NCI-H82 treated with DMSO at 0.1 percent for 48 hours (cell line): Measurements from ENCODE around the gene SHOX.

Source experiments
- DNase-seq: peaks from one replicate; lab custom pipeline; 2025; ENCODE audit not compliant: unreplicated experiment; lab: John Stamatoyannopoulos, UW

Gene SHOX

DNA sequence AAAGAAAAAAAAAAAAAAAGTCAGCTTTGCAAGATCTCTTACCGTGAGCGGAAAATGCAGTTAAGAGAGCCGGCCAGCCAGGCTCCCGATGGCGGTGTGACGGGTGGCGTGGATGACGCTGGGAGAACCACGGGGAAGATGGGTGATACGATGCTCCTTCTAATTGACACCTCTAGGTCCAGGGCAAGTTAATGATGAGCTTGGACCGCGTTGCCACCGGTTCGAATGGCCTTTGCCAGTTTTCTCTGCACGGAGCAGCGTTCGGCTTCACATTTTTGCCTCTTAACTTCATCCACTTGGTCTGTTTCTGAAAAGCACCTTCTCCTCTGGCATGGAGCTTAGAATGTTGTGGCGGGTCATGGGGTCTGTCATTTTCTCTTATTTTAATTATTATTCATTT, 33.2 kb downstream of the SHOX start:
- no peak for DNase-seq

DNA sequence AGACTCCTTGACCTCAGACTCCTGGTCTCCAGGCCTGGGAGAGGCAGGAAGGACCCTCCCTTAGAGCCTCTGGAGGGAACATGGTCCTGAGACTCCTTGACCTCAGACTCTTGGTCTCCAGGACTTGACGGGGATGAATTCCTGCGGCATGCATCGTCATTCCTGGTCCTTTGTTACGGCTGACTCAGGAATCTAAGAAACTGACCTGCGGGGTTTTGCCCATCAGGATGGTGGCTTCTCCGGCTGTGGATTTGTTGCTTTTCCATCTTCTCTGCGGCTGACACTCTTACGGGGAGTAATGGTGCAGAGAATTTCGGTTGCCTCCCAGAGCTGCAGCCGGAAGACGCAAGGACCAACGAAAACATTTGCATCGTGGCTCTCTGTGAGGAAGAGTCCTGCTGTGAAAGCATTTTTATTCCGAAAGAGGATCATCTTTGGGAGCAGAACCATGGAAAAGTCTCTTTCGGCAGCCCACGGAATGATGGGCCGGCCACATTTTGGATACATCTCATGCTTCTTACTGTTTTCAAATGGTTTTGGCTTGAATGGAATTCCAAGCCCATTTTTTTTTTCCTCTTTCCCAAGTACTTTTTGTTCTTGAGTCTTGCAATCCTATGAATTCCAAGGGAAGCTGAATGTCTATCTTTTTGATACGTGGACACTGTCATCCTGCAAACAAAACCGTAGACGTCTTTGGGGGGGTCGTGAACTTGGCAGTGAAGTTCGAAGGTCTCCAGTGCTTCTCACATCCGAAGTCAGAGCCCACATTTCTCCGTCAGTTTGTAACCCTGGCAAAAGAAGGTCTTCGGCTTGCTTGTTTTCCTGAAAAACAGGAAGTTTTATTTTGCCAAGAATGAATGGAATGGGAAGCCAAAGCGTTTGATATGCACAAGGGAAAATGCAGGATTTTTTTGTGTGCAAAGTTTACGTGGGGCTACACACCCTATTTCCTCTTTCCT, 36.5 kb downstream of the SHOX start:
- DNase-seq, result no peak

DNA sequence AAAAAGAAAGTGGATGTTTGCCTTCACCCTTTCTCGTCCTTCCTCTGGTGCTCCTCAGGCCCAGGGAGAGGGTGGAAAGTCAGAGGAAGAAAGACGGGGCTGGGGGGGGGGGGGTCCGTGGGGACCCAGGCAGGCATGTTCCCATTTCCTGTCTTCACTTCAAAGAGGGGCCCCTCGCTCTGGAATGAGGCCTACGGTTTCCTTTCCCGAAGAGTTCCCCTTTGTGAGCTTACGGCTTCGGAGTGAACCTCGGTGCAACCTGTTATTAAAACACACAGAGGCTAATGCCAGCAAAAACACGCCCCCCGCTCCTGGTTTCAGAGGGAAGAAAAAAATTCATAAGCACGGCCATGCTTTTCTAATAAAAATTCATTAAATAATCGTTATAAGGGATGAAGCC, 40.1 kb downstream of the SHOX start:
- no peak for DNase-seq

DNA sequence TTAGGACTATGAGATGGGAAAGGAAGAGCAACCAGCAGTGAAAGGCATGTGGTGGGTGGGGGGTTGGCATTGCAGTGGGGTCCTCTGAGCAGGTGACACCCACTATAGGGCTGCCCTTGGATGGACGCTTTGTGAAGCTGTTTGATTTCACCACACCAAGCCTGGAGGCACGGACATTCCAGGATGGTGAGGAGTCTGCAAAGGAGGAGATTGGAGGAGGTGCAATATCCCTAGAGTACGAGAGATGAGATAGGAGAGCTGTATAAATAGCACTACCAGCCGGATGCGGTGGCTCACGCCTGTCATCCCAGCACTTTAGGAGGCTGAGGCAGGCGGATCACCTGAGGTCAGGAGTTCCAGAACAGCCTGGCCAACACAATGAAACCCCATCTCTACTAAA, 42.3 kb downstream of the SHOX start:
- DNase-seq, result no peak

DNA sequence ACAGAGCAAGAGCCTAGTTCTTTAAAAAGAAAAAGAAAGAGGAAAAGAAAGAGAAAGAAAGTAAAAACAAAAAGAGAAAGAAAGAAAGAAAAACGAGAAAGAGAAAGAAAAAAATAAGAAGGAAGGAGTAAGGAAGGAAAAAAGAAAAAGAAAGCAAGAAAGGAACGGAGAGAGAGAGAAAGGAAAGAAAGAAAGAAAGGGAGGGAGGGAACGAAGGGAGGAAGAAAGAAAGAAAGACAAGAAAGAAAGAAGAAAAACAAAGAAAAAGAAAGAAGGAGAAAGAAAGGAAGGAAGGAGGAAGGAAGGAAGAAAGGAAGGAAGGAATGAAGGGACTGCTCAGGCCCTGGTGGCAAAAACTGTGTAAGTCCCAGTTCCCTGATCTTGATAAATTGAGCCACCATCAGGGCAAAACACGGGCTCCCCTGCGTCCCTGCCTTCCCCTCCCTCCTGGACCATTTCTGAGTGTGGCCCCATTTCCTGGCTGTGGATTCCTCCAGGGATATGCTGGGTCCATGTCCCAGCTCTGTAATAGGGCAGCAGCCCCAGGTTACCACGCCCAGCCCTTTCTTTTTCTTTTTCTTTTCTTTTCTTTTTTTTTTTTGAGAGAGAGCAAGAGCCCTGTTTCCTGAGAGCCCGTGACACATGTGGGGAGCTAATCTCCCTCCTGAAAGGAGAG, 44.8 kb downstream of the SHOX start:
- DNase-seq, result no peak

DNA sequence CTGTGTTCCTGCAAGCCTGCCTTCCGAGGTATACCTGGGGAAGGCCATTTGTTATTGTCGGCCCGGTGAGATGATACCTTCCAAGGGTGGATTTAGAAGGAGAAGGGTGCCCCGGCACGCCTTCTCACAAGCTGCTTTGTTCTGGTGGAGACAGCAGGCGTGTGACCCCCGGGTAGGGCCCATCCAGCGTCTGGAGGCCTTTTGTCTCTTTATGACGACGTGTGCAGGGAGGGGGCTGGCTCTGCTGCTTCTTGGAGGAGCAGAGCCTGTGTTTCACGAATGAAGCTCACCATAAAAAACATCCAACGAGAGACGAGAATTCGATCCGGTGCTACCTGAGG, 45.3 kb downstream of the SHOX start:
- no peak for DNase-seq

DNA sequence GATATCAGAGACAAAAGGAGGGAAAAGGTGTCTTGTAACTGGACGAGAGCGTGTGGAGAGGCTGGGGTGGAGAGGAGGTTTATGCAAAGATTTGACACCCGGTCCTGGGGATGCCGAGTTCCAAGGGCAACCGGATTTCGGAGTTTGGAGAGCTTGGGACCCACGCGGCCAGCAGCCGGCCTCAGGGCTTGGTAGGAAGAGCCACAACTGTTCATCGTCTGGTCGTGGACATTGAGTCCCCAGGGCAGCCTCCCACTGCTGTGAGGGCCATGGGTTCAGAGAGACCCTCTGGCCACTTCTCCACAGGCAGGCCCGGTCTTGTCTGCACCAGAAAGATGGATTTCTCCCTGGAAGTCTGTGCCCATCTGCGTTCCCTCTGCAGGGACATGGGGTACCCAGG, 46.8 kb downstream of the SHOX start:
- DNase-seq, result no peak

DNA sequence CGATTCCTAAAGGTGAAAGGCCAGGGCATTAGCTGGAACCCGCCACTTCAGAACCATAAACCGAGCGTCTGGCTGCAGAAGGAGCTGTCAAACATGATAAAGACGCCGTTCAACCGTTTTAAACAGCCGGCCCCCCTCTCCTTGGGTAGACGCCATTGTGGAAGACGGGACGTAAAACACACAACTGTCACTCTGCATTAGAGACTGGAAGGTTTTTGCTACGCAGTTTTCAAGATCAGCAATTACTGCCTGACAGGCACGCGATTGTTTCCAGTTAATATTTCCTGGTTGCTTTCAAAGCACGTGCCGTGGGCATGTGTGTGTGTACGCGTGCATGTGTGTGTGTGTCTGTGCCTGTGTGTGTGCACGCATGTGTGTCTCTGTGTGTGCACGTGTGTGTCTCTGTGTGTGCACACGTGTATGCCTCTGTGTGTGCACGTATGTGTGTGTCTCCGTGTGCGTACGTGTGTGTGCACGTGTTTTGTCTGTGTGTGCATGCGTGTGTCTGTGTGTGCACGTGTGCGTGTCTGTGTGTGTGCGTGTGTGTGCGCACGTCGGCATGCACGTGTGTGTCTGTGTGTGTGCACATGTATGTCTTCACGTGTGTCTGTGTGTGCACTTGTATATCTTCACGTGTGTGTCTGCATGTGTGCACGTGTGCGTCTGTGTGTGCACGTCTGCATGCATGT, 48.8 kb downstream of the SHOX start:
- no peak for DNase-seq

DNA sequence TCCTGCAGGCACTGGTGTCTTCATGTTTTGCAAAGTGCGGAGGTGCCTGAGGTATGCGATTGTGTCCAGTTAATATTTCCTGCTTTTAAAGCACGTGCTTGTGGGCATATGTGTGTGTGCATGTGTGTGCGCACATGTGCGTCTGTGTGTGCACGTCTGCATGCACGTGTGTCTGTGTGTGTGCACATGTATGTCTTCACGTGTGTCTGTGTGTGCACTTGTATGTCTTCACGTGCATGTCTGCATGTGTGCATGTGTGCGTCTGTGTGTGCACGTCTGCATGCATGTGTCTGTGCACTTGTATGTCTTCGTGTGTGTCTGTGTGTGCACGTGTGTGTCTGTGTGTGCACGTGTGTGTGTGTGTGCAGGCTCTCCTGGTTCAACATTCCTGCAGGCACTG, 49.5 kb downstream of the SHOX start:
- no peak for DNase-seq

DNA sequence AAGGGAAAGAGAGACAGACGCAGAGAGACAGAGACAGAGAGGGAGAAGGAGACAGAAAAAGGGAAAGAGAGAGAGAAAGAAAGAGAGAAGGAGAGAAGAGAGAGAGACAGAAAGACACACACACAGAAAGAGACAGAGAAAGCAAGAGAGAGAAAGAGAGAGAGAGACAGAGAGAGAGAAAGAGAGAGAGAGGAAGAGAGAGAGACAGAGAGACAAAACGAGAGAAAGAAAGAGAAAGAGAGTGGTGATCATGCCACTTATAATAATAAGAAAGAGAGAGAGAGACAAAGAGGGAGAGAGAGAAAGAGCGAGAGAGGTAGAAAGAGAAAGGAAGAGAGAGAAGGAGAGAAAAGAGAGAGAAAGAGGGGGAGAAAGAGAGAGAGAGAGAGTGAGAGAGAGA, 51.4 kb downstream of the SHOX start:
- no peak for DNase-seq

DNA sequence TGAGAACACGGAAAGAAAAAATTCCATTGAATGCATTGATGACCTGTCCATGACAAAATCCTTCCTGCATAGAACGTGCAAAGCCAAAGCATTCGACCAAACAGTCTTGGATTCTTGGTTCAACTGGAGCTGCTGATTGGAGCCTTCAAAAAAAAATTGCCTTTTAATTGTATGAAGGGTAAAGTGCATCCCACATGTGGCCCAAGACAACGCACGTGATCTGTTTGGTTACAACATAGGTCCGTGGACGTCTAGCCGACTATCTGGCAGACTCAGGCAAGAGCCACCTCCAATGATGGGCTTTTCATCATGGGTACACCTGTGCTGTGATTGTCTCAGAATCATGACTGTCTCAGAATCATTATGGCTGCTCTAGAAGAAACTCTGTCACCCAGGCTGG, 52.3 kb downstream of the SHOX start:
- no peak for DNase-seq

DNA sequence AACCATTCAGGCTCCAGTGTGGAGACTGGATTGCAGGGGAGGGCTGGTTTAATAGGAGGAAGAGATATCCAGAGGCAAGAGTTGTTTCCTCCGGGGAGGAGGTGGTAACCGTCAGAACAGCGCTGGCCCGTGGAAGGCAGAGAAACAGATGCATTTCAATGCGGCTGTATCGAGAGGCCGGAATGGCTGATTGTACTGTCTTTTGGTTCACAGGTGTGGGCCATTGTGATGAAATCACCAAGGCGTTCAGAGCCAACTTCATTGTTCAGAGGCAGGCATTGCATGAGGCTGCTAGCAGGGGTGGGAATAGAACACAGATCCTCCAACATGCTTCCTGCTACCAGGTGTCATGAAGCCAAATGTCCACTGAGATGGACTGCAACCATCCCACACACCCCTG, 53.0 kb downstream of the SHOX start:
- no peak for DNase-seq

DNA sequence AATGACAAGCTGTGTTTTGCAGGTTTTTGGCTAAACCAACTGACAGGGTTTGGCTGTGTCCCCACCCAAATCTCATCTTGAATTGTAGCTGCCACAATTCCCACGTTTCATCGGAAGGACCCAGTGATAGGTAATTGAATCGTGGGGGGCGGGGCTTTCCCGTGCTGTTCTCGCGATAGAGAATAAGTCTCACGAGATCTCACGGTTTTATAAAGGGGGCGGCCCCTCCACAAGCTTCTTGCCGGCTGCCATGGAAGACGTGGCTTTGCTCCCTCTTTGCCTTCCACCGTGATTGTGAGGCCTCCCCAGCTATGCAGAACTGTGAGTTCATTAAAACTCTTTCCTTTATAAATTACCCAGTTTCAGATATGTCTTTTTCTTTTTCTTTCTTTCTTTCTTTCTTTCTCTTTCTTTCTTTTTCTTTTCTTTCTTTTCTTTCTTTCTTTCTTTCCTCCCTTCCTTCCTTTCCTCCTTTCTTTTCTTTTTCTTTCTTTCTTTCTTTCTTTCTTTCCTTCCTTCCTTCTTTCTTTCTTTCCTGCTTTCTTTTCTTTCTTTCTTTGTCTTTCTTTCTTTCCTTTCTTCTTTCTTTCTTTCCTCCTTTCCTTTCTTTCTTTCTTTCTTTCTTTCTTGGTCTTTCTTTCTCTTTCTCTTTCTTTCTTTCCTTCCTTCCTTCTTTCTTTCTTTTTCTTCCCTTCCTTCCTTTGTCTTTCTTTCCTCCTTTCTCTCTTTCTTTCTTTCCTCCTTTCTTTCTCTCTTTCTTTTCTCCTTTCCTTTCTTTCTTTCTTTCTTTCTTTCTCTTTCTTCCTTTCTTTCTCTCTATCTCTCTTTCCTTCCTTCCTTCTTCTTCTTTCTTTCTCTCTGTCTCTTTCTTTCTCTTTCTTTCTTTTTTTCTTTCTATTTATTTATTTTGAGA, 54.8 kb downstream of the SHOX start:
- DNase-seq, result no peak

DNA sequence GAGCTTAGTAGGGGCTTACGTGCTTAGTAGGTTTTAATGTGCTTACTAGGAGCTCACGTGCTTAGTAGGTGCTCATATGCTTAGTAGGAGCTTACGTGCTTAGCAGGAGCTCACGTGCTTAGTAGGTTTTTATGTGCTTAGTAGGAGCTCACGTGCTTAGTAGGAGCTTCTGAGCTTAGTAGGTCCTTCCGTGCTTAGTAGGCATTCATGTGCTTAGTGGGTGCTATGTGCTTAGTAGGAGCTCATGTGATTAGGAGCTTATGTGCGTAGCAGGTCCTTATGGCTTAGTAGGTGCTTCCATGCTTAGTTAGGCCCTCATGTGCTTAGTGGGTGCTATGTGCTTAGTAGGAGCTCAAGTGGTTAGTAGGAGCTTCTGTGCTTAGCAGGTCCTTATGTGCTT, 59.4 kb downstream of the SHOX start:
- no peak for DNase-seq

DNA sequence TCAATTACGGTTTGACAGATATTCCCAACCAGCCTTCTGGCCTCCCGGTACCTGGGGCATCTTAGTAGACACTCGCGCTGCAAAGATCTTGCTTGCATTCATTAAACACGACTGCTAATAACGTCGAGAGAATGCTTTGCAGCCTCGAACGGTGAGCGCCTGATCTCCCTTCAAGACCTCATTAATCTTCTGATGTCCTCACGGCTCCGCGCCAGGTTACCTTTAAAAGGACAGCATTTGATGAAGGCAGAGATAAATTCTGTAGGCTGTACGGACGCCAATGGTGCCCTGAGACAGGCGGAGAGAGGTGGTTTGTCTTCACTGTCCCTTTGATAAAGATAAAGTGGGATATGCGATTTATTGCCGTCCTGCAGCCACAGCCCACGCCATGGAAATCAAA, 64.2 kb downstream of the SHOX start:
- DNase-seq, result no peak

DNA sequence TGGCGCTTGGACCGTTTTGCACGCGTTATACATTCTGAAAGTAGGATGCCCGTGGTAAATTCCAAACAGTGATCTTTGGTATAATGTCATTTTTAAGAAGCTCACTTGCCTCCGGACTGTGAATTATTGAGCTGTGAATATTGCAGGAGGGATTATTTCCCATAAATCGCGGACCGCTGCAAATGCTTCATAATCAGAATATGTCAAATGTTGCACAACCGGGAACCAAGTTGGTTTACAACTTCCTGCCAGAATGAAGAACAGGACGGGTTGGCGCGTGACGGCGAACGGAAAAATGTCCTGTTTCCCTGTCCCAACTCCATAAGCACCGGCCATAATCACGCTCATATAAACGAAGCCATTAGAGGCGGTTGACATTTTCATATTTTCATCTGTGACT, 67.6 kb downstream of the SHOX start:
- DNase-seq, result no peak

DNA sequence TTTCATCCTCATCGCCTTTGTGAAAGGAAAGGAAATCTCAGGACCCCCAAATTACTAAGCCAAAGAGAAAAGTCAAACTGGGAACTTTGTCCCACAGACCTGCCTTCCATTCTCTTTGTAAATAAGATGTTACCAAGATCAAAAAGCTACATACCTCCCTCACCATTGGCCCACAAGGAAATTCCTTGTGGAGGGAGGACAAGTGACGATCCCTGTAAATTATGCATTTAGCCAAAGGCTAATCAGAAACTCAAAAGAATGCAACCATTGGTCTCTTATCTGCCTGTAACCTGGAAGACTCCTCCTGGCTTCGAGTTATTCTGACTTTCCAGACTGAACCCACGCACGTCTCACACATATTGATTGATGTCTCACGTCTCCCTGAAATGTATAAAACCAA, 70.3 kb downstream of the SHOX start:
- no peak for DNase-seq

DNA sequence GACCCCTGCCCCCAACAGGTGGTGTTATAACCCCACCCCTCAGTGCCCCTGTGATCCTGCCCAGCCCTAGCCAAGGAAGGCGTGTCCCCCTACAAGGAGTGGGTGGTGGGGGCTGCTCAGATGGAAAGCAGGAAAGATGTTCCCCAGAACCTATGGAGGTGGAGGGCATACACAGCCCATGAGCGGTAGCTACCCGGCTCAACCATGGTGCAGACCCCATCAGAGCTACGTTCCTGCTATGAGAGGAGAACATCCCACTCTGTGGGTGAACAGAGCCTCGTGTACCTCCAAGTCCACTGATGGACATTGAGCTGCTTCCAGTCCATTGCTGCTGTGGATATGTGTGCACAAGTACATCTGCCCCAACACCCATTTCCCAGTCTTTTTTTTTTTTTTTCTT, 71.1 kb downstream of the SHOX start:
- DNase-seq, result no peak

DNA sequence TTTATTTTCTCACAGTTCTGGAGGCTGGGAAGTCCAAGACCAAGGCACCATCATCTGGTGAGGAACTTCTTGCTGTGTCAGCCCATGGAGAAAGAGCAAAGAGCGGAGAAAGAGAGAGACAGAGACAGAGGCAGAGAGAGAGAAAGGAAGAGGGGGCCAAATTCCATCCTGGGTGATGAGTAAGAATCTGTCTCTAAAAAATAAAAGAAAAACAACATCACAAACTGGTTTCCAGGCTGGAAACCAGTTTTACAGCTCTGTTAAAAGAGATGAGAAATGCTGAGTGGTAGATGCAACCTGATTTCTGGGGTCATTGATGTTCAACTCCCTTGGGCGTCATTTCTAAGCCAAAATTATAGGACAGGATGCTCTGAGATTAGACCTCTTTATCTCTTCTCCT, 72.9 kb downstream of the SHOX start:
- no peak for DNase-seq

DNA sequence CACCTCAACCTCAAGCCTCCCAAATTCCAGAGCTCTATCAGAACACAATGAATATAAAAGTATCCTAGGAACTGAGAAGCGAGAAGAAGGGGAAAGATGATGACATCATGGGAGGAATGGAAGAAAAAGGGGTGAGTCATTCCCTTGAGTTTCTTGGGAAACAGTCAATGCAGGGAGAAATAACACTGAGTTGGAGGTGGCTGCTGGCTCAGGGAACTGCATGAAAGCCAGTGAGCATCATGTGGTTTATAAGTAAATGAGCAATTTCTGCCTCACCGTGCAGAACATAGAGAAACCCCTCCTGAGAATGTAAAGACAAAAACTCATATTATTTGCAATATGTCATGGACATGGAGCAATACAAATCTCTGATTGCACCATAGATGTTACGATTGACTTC, 73.3 kb downstream of the SHOX start:
- DNase-seq, result no peak
